Astrocyte (in vitro differentiated cells and primary cell): ENCODE measurements around the gene GRIN2A.

ENCODE experiments used
- CTCF ChIP-seq: IDR thresholded peaks from 2 replicates; pipeline ENCODE4 v1.5.1; 2011; ENCODE audit warnings: low read depth, mild to moderate bottlenecking, inconsistent platforms, low read length, moderate library complexity; ENCODE audit not compliant: insufficient read depth
- EZH2 ChIP-seq: IDR thresholded peaks from 2 replicates; pipeline ENCODE4 v1.6.1; 2012; ENCODE audit warnings: mild to moderate bottlenecking, low read length, inconsistent platforms; ENCODE audit not compliant: insufficient read depth

- TF ChIP-seq CTCF: no peak
- no peak for TF ChIP-seq EZH2
Measured at GRCh38 chr16:10077861-10078260, 104.4 kb downstream of the GRIN2A start.
